Measurements from ENCODE around the gene GREM2. TPM values are rescaled to one million over a fixed set of nuclear protein-coding genes. Genes with fewer than 3 reads are reported as not detected.

The GREM2 gene
- total RNA-seq, 6 experiments from 2014 or later: 4.9 to 15.3 (median 14.3) TPM

- no peak for TF ChIP-seq CTCF (IDR thresholded peaks at IDR 0.05)
Observed at GRCh38 chr1:240567066-240567465, 44.9 kb downstream of the GREM2 start.

DNA sequence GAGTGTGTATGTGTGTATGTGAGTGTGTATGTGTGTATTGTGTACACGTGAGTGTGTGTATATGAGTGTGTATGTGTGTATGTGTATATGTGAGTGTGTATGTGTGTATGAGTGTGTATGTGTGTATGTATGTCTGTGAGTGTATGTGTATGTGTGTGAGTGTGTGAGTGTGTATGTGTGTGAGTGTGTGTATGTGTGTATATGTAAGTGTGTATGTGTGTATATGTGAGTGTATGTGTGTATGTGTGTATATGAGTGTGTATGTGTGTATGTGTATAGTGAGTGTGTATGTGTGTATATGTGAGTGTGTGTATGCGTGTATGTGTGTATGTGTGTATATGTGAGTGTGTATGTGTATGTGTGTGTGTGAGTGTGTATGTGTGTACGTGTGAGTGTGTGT, 49.2 kb downstream of the GREM2 start:
- no peak for DNase-seq
- H3K4me1 Mint-ChIP-seq (ENCODE audit: low read depth): peaks cover 7% of the 10 kb centered on the region
- TF ChIP-seq CTCF (IDR thresholded peaks at IDR 0.05): no peak
- no peaks in the 10 kb centered on the region for H3K9me3 Mint-ChIP-seq
- H3K4me3 Mint-ChIP-seq: no peak overlapping the region
- H3K36me3 Mint-ChIP-seq (ENCODE audit: low read depth): peaks cover 5% of the 10 kb centered on the region; the same call in 1 of the 2 replicates
- H3K27ac Mint-ChIP-seq: no peak overlapping the region
- no peaks in the 10 kb centered on the region for H3K27me3 Mint-ChIP-seq (ENCODE audit: insufficient read depth)

More at GRCh38 chr1:240567066-240567465, 44.9 kb downstream of the GREM2 start:
- Mint-ChIP-seq H3K27ac (no peak overlapping the region), H3K27me3 (ENCODE audit: insufficient read depth) (no peaks in the 10 kb centered on the region), H3K36me3 (ENCODE audit: low read depth) (peaks cover 5% of the 10 kb centered on the region; the same call in 1 of the 2 replicates), H3K4me3 (no peak overlapping the region), H3K9me3 (no peaks in the 10 kb centered on the region), H3K4me1 (ENCODE audit: low read depth) (peaks cover 2% of the 10 kb centered on the region)
- no peak for DNase-seq

DNA sequence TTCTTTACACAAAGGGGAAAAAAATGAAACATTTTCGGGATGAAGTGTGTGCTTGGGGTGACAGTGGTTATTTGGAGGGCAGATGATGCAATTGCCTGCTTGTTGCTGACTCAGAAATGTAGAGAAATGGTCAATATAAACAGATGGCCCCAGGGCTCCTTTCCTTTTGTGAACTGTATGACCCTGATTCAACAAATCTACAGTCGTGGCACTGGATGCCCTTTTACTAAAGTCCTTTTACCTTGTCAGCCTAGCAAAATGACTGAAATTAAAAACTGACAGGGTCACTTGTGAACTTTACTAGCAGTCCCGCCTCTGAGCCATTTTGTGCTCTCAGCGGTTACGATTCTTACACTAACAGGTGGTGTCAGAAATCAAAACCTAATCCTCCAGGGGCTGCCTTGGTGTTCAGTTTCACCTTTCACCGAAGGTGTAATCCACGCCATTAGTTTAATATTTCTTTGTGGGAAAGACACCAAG, 49.8 kb downstream of the GREM2 start:
- no peak for TF ChIP-seq CTCF (IDR thresholded peaks at IDR 0.05)
- Mint-ChIP-seq H3K4me3 (no peak overlapping the region), H3K27ac (peak overlapping the region; percentile 0; the same call in 1 of the 2 replicates), H3K9me3 (no peaks in the 10 kb centered on the region), H3K4me1 (ENCODE audit: low read depth) (peaks cover 7% of the 10 kb centered on the region), H3K27me3 (ENCODE audit: insufficient read depth) (no peaks in the 10 kb centered on the region), H3K36me3 (ENCODE audit: low read depth) (peaks cover 5% of the 10 kb centered on the region; the same call in 1 of the 2 replicates)
- DNase-seq: peak; percentile 22

DNA sequence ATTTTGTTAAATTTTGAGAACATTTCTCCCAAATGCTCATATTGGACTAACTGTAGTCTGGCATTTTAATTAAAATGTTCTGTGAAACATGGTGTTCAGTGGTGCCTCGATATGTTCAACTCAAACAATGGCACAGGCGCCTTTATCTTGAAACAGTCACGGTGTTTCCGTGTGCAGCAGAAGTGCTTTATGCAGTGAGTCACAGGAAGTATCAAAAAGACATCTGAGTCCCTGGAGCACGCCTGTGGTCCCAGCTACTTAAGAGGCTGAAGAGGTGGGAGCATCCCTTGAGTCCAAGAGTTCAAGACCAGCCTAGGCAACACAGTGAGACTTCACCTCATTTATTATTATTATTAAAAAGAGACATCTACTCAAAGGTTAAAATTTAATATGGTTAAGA, 52.2 kb downstream of the GREM2 start:
- Mint-ChIP-seq H3K9me3 (no peaks in the 10 kb centered on the region), H3K27me3 (ENCODE audit: insufficient read depth) (no peaks in the 10 kb centered on the region), H3K4me1 (ENCODE audit: low read depth) (peaks cover 29% of the 10 kb centered on the region), H3K27ac (no peak overlapping the region), H3K36me3 (ENCODE audit: low read depth) (peaks cover 6% of the 10 kb centered on the region; the same call in 1 of the 2 replicates), H3K4me3 (no peak overlapping the region)
- no peak for TF ChIP-seq CTCF (IDR thresholded peaks at IDR 0.05)
- DNase-seq: no peak

GRCh38 chr1:240555524-240555923, 56.4 kb downstream of the GREM2 start:
- H3K36me3 Mint-ChIP-seq (ENCODE audit: low read depth): 0 out of 2 replicates have a peak, but pooled peaks cover 5% of the 10 kb centered on the region
- peak; percentile 5 for DNase-seq
- H3K4me1 Mint-ChIP-seq (ENCODE audit: low read depth): peaks cover 23% of the 10 kb centered on the region
- TF ChIP-seq CTCF (IDR thresholded peaks at IDR 0.05): no peak
- H3K9me3 Mint-ChIP-seq: no peaks in the 10 kb centered on the region
- no peak overlapping the region; the same call in 1 of the 2 replicates for H3K4me3 Mint-ChIP-seq
- H3K27ac Mint-ChIP-seq: no peak overlapping the region
- peaks cover 2% of the 10 kb centered on the region; the same call in 1 of the 2 replicates for H3K27me3 Mint-ChIP-seq (ENCODE audit: insufficient read depth)
